ENCODE results near the gene NME9. TPM values are rescaled to one million over a fixed set of nuclear protein-coding genes. Genes with fewer than 3 reads are reported as not detected.
A peak's percentile ranks its signal among the peaks of the same experiment; 100 is the strongest.
"Not testable (repeated sequence)": the region's sequence is repeated elsewhere in the genome, so short reads cannot be mapped to it uniquely, and the experiment has no call there.

The NME9 gene
- 1 to 10 TPM in 2 of 4 donors, under 1 TPM in 1, not detected in 1; 0.38 to 7.3 (median 2.0) TPM for total RNA-seq

GRCh38 chr3:138329127-138329983 is at the start of gene NME9:
Gene NME9 (minus strand): TSS chr3:138329851. CDS start chr3:138329335, 516 bp downstream.
- no peaks in the 10 kb centered on the region for H3K36me3 ChIP-seq
- TF ChIP-seq, protein P1, sequence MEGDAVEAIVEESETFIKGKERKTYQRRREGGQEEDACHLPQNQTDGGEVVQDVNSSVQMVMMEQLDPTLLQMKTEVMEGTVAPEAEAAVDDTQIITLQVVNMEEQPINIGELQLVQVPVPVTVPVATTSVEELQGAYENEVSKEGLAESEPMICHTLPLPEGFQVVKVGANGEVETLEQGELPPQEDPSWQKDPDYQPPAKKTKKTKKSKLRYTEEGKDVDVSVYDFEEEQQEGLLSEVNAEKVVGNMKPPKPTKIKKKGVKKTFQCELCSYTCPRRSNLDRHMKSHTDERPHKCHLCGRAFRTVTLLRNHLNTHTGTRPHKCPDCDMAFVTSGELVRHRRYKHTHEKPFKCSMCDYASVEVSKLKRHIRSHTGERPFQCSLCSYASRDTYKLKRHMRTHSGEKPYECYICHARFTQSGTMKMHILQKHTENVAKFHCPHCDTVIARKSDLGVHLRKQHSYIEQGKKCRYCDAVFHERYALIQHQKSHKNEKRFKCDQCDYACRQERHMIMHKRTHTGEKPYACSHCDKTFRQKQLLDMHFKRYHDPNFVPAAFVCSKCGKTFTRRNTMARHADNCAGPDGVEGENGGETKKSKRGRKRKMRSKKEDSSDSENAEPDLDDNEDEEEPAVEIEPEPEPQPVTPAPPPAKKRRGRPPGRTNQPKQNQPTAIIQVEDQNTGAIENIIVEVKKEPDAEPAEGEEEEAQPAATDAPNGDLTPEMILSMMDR (IDR thresholded peaks at IDR 0.05 in 4 of 5, conservative IDR thresholded peaks at IDR 0.05 in 1 of 5): peak; percentile 22 to 79 (median 41)
- peak in 1 of 2 donors; percentile 9 for TF ChIP-seq POLR2A (IDR thresholded peaks at IDR 0.05)
- ATAC-seq (peak; percentile 69 to 70), DNase-seq (peak; percentile 79 to 87)
- H3K27ac ChIP-seq: peak within 1 kb of the TSS; percentile 76 to 84 (median 80)
- H3K4me1 ChIP-seq: peaks cover 23 to 39% of the 10 kb centered on the region in 2 donors
- H3K4me3 ChIP-seq: peak within 1 kb of the TSS; percentile 68 to 89 (median 74)
- H3K27me3 ChIP-seq: no peaks in the 10 kb centered on the region
- no peaks in the 10 kb centered on the region for H3K9me3 ChIP-seq
- in situ Hi-C loops (cut with MboI; ENCODE audit: low sequenced_read_pairs in 4 of 4): loop anchor here in 1 of 4 donors (25.0 kb wide), 2 partner anchors 142 to 583 kb away; partner anchors contain the start of gene ARMC8
- intact Hi-C loops (cut with DNase I; ENCODE audit: low total_unique reads): loop anchor here (2.0 to 5.0 kb wide), 2 partner anchors 67 to 142 kb away; partner anchors contain the start of gene ARMC8

DNA sequence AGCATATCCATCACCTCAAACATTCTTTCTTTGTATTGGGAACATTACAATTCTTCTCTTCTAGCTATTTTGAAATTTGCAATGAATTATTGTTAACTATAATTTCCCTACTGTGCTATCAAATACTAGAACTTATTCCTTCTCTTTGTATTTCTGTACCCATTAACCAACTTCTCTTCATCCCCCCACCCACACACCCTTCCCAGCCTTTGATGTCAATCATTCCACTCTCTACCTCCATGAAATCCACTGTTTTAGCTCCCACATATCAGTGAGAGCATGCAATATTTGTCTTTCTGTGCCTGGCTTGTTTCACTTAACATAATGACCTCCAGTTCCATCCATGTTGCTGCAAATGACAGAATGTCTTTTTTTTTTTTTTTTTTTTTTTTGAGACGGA is 49.3 kb upstream of the NME9 start:
- no peak for TF ChIP-seq POLR2A (IDR thresholded peaks at IDR 0.05)
- TF ChIP-seq, protein P1 (IDR thresholded peaks at IDR 0.05 in 4 of 5, conservative IDR thresholded peaks at IDR 0.05 in 1 of 5): no peak
- intact Hi-C loops (cut with DNase I; ENCODE audit: low total_unique reads): no loop called here
- Histone ChIP-seq H3K9me3 (no peaks in the 10 kb centered on the region), H3K36me3 (peaks cover 0 to 4% of the 10 kb centered on the region in 2 donors), H3K27me3 (no peaks in the 10 kb centered on the region), H3K4me3 (no peak overlapping the region), H3K4me1 (peaks cover 74 to 93% of the 10 kb centered on the region in 2 donors), H3K27ac (peak overlapping the region in 3 of 4 donors; percentile 72 to 82 (median 78))
- ATAC-seq (no peak), DNase-seq (no peak)
- in situ Hi-C loops (cut with MboI; ENCODE audit: low sequenced_read_pairs in 4 of 4): no loop called here

- no peak for ATAC-seq
- intact Hi-C loops (cut with DNase I; ENCODE audit: low total_unique reads): no loop called here
- Histone ChIP-seq H3K4me3 (no peak overlapping the region), H3K9me3 (no peaks in the 10 kb centered on the region), H3K4me1 (peaks cover 68 to 87% of the 10 kb centered on the region in 2 donors), H3K27ac (peak overlapping the region; percentile 72 to 82 (median 78)), H3K36me3 (peaks cover 0 to 4% of the 10 kb centered on the region in 2 donors), H3K27me3 (no peaks in the 10 kb centered on the region)
- in situ Hi-C loops (cut with MboI; ENCODE audit: low sequenced_read_pairs in 4 of 4): no loop called here
- no peak for DNase-seq
- no peak for TF ChIP-seq POLR2A (IDR thresholded peaks at IDR 0.05)
- TF ChIP-seq, protein P1 (IDR thresholded peaks at IDR 0.05 in 4 of 5, conservative IDR thresholded peaks at IDR 0.05 in 1 of 5): no peak
Observed at GRCh38 chr3:138378331-138378730, 48.7 kb upstream of the NME9 start.

- Histone ChIP-seq H3K27ac (peak overlapping the region; percentile 72 to 82 (median 78)), H3K27me3 (no peaks in the 10 kb centered on the region)
Observed at GRCh38 chr3:138377804-138378203, 48.2 kb upstream of the NME9 start.

DNA sequence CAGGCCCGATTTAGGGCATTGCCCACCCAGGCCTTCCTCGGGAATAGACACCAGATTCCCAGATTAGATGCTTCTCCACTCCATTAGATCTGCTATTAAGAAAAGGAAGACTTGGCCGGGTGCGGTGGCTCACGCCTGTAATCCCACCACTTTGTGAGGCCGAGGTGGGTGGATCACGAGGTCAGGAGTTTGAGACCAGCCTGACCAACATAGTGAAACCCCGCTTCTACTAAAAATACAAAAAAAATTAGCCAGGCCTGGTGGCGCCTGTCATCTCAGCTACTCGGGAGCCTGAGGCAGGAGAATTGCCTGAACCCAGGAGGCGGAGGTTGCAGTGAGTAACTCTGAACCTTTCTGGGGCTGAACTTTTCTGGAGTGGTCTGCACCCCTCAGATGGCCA is 47.6 kb upstream of the NME9 start:
- DNase-seq; H3K9me3 ChIP-seq; ATAC-seq; H3K36me3 ChIP-seq; intact Hi-C loops (cut with DNase I; ENCODE audit: low total_unique reads); in situ Hi-C loops (cut with MboI; ENCODE audit: low sequenced_read_pairs in 4 of 4); H3K27me3 ChIP-seq; H3K4me3 ChIP-seq: not testable (repeated sequence)
- Histone ChIP-seq H3K27ac (peak overlapping the region; percentile 72 to 82 (median 78)), H3K4me1 (peaks cover 56 to 75% of the 10 kb centered on the region in 2 donors)

More at GRCh38 chr3:138377804-138378203, 48.2 kb upstream of the NME9 start:
- TF ChIP-seq, protein P1 (IDR thresholded peaks at IDR 0.05 in 4 of 5, conservative IDR thresholded peaks at IDR 0.05 in 1 of 5): no peak
- no peak for TF ChIP-seq POLR2A (IDR thresholded peaks at IDR 0.05)
- in situ Hi-C loops (cut with MboI; ENCODE audit: low sequenced_read_pairs in 4 of 4): no loop called here
- Histone ChIP-seq H3K9me3 (no peaks in the 10 kb centered on the region), H3K4me3 (no peak overlapping the region), H3K4me1 (peaks cover 62 to 81% of the 10 kb centered on the region in 2 donors), H3K36me3 (peaks cover 0 to 4% of the 10 kb centered on the region in 2 donors)
- ATAC-seq: no peak
- DNase-seq: no peak
- intact Hi-C loops (cut with DNase I; ENCODE audit: low total_unique reads): no loop called here
